Stomach (tissue), 4 donors: Measurements from ENCODE around the gene ELL2.

Experiments
- EP300 ChIP-seq: sonication (generic); formaldehyde crosslinking; IDR thresholded peaks from one replicate; pipeline ENCODE4 v1.6.1; 2017; ENCODE audit warnings: antibody characterized with exemption
- POLR2A ChIP-seq, 4 donors: fragments of 450-650 bp; IDR thresholded peaks; one replicate each; pipeline ENCODE4 v1.6.1; 2016; ENCODE audit warnings: antibody characterized with exemption in 4 of 4, control low read depth in 2 of 4, mild to moderate bottlenecking in 1 of 4, moderate library complexity in 1 of 4
- TF ChIP-seq, protein P1 (sequence below), 7 experiments: fragments of 450-650 bp in 4 of 7; fragments of 200-600 bp in 3 of 7; sonication (generic) in 3 of 7; IDR thresholded peaks; one replicate each; pipeline ENCODE4 v1.5.1; 2016 to 2019; ENCODE audit warnings: antibody characterized with exemption in 7 of 7, control low read depth in 2 of 7, mild to moderate bottlenecking in 1 of 7

DNA sequence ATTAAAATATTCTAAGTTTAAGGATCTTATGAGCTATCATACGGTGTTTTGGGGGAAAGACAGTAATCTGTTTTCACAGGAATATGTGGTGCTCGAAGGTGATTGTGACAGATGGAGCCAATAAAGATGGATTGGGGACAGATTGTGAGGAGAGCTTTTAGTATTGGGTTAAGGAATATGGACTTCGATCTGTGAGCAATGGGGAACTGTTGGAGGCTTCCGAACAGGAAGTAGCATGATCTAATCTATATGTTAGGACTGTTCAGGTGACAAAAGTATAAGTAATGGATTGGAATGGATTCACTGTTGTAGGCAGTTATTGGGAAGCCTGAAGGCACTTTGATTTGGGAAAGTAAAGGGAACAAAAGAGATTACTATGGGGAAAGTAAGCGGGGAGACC is 7.4 kb upstream of the ELL2 start:
- TF ChIP-seq, protein P1, sequence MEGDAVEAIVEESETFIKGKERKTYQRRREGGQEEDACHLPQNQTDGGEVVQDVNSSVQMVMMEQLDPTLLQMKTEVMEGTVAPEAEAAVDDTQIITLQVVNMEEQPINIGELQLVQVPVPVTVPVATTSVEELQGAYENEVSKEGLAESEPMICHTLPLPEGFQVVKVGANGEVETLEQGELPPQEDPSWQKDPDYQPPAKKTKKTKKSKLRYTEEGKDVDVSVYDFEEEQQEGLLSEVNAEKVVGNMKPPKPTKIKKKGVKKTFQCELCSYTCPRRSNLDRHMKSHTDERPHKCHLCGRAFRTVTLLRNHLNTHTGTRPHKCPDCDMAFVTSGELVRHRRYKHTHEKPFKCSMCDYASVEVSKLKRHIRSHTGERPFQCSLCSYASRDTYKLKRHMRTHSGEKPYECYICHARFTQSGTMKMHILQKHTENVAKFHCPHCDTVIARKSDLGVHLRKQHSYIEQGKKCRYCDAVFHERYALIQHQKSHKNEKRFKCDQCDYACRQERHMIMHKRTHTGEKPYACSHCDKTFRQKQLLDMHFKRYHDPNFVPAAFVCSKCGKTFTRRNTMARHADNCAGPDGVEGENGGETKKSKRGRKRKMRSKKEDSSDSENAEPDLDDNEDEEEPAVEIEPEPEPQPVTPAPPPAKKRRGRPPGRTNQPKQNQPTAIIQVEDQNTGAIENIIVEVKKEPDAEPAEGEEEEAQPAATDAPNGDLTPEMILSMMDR (IDR thresholded peaks at IDR 0.05): no peak
- TF ChIP-seq POLR2A (IDR thresholded peaks at IDR 0.05) (no peak), EP300 (no peak)
